ENCODE measurements around the gene USP34. TPM values are rescaled to one million over a fixed set of nuclear protein-coding genes. Genes with fewer than 3 reads are reported as not detected.
"Not testable (repeated sequence)": the region's sequence is repeated elsewhere in the genome, so short reads cannot be mapped to it uniquely, and the experiment has no call there.

Gene USP34
- total RNA-seq, 1 donor from 2014 or later, result 107 TPM

- DNase-seq (ENCODE audit: low read depth), result no peak
Measured at GRCh38 chr2:61463769-61464475, 7.0 kb downstream of the USP34 start.

- no peak for DNase-seq (ENCODE audit: low read depth)
Measured at GRCh38 chr2:61461404-61461803, 9.5 kb downstream of the USP34 start.

DNA sequence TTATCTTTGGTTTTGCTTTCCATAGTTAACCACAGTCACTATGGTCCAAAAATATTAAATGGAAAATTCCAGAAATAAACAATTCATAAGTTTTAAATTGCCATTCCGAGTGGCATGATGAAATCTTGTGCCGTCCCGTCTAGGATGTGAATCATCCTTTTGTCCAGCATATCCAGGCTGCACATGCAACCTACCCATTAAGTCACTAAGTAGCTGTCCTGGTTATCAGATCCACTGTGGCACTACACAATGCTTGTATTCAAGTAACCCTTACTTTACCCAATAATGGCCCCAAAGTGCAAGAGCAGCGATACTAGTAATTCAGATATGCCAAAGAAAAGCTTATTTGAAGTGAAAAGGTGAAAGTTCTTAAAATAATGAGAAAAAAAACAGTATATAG lies 10.7 kb downstream of the USP34 start:
- peak; percentile 26 for DNase-seq (ENCODE audit: low read depth)

- no peak for DNase-seq (ENCODE audit: low read depth)
Measured at GRCh38 chr2:61456746-61457420, 14.0 kb downstream of the USP34 start.

DNA sequence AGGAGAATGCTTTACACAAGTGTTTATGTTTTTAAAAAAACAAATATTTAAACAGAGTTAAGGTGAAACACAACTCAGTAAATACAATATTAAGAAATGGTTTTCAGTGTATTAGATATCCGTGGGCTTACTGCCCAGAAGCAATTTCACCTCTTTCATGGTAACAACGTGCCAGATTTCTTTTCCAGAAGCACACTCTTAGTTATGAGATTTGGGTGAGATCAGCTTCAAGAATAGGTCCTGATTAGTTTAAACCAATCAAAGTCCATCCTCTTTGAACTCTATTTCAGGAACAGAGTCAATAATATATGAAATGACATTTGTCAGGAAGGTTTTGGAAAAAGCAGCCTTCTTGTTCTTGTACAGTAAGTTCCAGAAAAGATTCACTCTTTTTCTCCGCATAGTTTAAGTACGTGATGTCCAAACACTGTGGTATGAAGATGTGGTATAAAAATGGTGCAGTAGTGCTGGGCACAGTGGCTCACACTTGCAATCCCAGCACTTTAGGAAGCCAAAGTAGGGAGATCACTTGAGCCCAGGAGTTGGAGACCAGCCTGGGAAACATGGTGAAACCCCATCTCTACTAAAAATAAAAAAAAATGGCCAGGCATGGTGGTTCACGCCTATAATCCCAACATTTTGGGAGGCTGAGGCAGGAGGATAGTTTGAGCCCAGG lies 14.7 kb downstream of the USP34 start:
- peak; percentile 18 for DNase-seq (ENCODE audit: low read depth)

- not testable (repeated sequence) for DNase-seq (ENCODE audit: low read depth)
Measured at GRCh38 chr2:61454972-61455371, 15.9 kb downstream of the USP34 start.

- no peak for DNase-seq (ENCODE audit: low read depth)
Measured at GRCh38 chr2:61454383-61454782, 16.5 kb downstream of the USP34 start.

DNA sequence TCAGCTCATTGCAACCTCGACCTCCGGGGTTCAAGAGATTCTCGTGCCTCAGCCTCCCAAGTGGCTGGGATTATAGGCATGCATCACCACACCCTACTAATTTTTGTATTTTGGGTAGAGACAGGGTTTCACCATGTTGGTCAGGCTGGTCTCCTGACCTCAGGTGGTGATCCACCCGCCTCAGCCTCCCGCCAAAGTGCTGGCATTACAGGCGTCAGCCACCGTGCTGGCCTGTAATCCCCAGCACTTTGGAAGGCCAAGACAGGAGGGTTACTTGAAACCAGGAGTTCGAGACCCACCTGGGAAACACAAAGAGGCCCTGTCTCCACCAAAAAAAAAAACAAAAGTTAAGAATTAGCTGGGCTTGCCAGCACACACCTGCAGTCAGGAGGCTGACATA lies 18.5 kb downstream of the USP34 start:
- no peak for DNase-seq (ENCODE audit: low read depth)

- no peak for DNase-seq (ENCODE audit: low read depth)
Measured at GRCh38 chr2:61451178-61451577, 19.7 kb downstream of the USP34 start.

- no peak for DNase-seq (ENCODE audit: low read depth)
Measured at GRCh38 chr2:61450144-61450543, 20.7 kb downstream of the USP34 start.

DNA sequence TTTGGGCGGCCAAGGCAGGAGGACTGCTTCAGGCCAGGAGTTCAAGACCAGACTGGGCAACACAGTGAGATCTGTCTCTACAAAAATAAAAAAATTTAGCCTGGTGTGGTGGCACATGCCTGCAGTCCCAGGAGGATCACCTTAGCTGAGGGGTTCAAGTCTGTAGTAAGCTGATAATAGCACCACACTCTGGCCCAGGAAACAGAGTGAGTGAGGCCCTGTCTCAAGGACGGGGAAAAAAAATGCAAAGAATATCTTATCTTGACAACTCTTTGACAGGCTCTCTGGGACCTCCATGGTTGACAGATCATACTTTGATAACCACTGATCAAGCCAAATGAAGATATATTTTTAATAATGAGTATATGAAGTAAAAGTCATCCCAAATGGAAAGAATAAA lies 22.7 kb downstream of the USP34 start:
- DNase-seq (ENCODE audit: low read depth), result no peak

DNA sequence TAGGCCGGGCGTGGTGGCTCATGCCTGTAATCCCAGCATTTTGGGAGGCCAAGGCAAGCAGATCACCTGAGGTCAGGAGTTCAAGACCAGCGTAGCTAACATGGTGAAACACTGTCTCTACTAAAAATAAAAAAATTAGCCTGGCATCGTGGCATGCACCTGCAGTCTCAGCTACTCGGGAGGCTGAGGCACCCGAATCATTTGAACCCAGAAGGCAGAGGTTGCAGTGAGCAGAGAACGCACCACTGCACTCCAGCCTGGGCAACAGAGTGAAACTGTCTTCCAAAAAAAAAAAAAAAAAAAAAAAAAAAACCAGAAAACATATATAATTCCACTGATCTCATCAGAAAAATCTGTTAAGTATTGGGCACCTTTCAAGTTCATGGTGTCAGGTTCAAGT lies 23.9 kb downstream of the USP34 start:
- not testable (repeated sequence) for DNase-seq (ENCODE audit: low read depth)

- no peak for DNase-seq (ENCODE audit: low read depth)
Measured at GRCh38 chr2:61443342-61444041, 27.4 kb downstream of the USP34 start.

DNA sequence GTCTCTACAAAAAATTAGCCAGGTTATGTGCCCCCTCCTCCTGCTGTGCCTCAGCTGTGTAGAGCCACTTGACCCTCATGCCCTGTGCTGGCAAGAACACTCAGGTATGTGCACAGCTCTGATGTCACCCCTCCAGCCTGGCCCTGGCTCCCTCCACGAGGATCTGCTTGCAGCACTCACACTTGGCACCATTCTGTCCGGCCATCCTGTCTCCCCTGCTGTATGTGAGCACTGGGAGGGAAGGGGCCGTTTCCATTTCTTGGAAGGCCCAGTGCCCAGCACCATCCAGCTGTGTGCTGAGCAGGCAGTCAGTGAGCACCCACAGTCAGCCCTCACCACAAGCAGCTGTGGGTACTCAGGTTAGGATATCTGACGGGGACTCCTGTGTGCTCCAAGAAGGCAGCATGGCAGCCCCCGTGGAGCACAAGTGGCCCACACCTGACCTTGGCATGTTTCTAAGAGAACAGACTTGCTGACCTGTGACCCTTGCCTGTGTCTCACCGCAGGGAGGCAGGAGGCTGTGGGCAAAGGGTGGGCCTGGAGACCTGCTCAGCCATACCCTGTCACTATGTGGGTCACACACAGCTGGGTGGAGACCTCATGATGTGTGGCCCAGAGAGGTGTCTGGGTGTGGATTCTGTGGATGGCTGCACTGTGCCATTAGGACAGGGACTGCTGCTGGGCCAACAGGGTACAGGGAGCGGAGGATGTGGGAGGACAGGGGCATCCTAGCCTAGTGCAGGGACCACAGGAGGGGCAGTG lies 31.5 kb downstream of the USP34 start:
- no peak for DNase-seq (ENCODE audit: low read depth)

GRCh38 chr2:61438670-61439069 lies 32.2 kb downstream of the USP34 start:
- DNase-seq (ENCODE audit: low read depth), result no peak

GRCh38 chr2:61437170-61437569 lies 33.7 kb downstream of the USP34 start:
- DNase-seq (ENCODE audit: low read depth), result no peak

GRCh38 chr2:61436092-61436491 lies 34.8 kb downstream of the USP34 start:
- DNase-seq (ENCODE audit: low read depth), result peak; percentile 11

- no peak for DNase-seq (ENCODE audit: low read depth)
Measured at GRCh38 chr2:61435291-61435690, 35.6 kb downstream of the USP34 start.

- DNase-seq (ENCODE audit: low read depth), result peak; percentile 18
Measured at GRCh38 chr2:61434314-61434713, 36.6 kb downstream of the USP34 start.

DNA sequence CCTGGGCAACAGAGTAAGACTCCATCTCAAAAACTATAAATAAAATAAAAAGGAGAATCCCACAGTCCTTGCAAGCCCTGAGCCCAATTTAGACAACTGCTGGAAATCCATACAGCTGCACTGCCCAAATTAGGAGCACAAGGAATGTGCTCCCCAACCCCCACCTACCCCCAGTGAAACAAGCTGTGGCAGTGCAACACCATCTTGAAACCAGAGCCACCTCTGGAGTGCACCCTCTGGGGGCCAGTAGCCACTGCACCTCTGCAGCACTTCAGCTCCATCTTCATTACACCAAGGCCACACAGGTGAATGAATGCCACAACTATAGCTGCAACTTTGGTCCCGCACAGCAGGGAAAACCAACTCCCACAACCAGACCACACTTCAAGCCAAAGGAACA lies 37.3 kb downstream of the USP34 start:
- peak; percentile 69 for DNase-seq (ENCODE audit: low read depth)

GRCh38 chr2:61432990-61433389 lies 37.9 kb downstream of the USP34 start:
- no peak for DNase-seq (ENCODE audit: low read depth)
